Measurements from ENCODE around the gene SHISAL2A. TPM values are rescaled to one million over a fixed set of nuclear protein-coding genes. Genes with fewer than 3 reads are reported as not detected.

SHISAL2A gene
- total and polyA plus RNA-seq, 10 of the 15 experiments (the other 5 are each of a cell fraction or from before 2014, with no cell fraction given) = 0.18 to 0.67 (median 0.45) TPM

- no peak for TF ChIP-seq RELB (IDR thresholded peaks at IDR 0.05; ENCODE audit: low read depth)
- TF ChIP-seq ZBTB33 (IDR thresholded peaks at IDR 0.05) = no peak
These were observed 20.4 kb downstream of the SHISAL2A start (continued) for GRCh38 chr1:52653207-52653849.

- Histone ChIP-seq H4K20me1 (ENCODE audit: control insufficient read depth, insufficient read depth) (no peaks in the 10 kb centered on the region), H3K36me3 (ENCODE audit: control insufficient read depth in 2 of 2, insufficient read depth in 2 of 2, low read length in 1 of 2) (no peaks in the 10 kb centered on the region), H3K79me2 (ENCODE audit: control insufficient read depth, insufficient read depth, low read length) (no peaks in the 10 kb centered on the region), H3K9me3 (replicated peaks; ENCODE audit: control insufficient read depth, insufficient read depth, low read length) (no peaks in the 10 kb centered on the region), H3K9ac (ENCODE audit: control insufficient read depth, insufficient read depth, low read length) (no peak overlapping the region), H3K4me1 (ENCODE audit: control insufficient read depth, insufficient read depth, low read length) (no peaks in the 10 kb centered on the region), H3K27ac (ENCODE audit: control insufficient read depth, insufficient read depth) (no peak overlapping the region), H3K4me3 (no peak overlapping the region), H2AFZ (ENCODE audit: control insufficient read depth, low read depth, low read length) (no peak overlapping the region), H3K27me3 (replicated peaks in 1 of 2; ENCODE audit: control insufficient read depth in 2 of 2, insufficient read depth in 2 of 2, low read length in 1 of 2) (no peaks in the 10 kb centered on the region), H3K4me2 (ENCODE audit: control insufficient read depth, insufficient read depth) (no peak overlapping the region)
- ChIA-PET POLR2A (interaction anchor here (1.1 kb wide), 1 partner anchor 12 kb away, joined by 4 read pairs; no protein-coding TSS in a partner anchor), CTCF (no interaction called here), SMC1A (ENCODE audit: uncharacterized antibody, unreplicated experiment) (interaction anchor here (0.6 to 1.1 kb wide), 2 partner anchors 12 to 108 kb away, joined by 3 read pairs; no protein-coding TSS in a partner anchor), RAD21 (ENCODE audit: unreplicated experiment) (no interaction called here)
- DNase-seq (ENCODE audit: low read depth, low spot score) = no peak
- in situ Hi-C loops (cut with MboI) (no loop called here), intact Hi-C loops (cut with micrococcal nuclease; ENCODE audit: unreplicated experiment) (no loop called here)
- FAIRE-seq = no peak
- no peak for ATAC-seq
- TF ChIP-seq WRNIP1 (IDR thresholded peaks at IDR 0.05; ENCODE audit: borderline replicate concordance, low read depth, low read length) (no peak), SUZ12 (IDR thresholded peaks at IDR 0.05; ENCODE audit: unreplicated experiment) (no peak), STAT1 (conservative IDR thresholded peaks at IDR 0.05) (no peak), PAX8 (IDR thresholded peaks at IDR 0.05) (no peak), RFX5 (IDR thresholded peaks at IDR 0.05; ENCODE audit: low read depth, low read length) (no peak), FOXM1 (IDR thresholded peaks at IDR 0.05; ENCODE audit: low read depth, low read length) (no peak), ZZZ3 (IDR thresholded peaks at IDR 0.05; ENCODE audit: control insufficient read depth, insufficient read length, low read depth) (no peak), EGR1 (IDR thresholded peaks at IDR 0.05; ENCODE audit: borderline replicate concordance in 1 of 2, low read depth in 2 of 2, low read length in 2 of 2) (no peak)
- no TSS peak for BruUV-seq (replicated peaks)
These were observed 21.1 kb downstream of the SHISAL2A start for GRCh38 chr1:52654063-52654462.
